HG03175 (cell line): ENCODE results near the gene SSH2.
A peak's percentile ranks its signal among the peaks of the same experiment; 100 is the strongest.
"Not testable (repeated sequence)": the region's sequence is repeated elsewhere in the genome, so short reads cannot be mapped to it uniquely, and the experiment has no call there.

Experiments used
- ATAC-seq: cut with Tn5 transposase; IDR thresholded peaks from one replicate; pipeline ENCODE4 v1.9.1; 2021; ENCODE audit warnings: mild to moderate bottlenecking, moderate library complexity; ENCODE audit not compliant: unreplicated experiment

Gene SSH2

GRCh38 chr17:29789196-29790170, 140.5 kb downstream of the SSH2 start:
- no peak for ATAC-seq

- no peak for ATAC-seq
Observed at GRCh38 chr17:29787995-29788394, 142.0 kb downstream of the SSH2 start.

- no peak for ATAC-seq
Observed at GRCh38 chr17:29782917-29783316, 147.1 kb downstream of the SSH2 start.

GRCh38 chr17:29779812-29780190, 150.2 kb downstream of the SSH2 start:
- not testable (repeated sequence) for ATAC-seq

- peak; percentile 58 for ATAC-seq
Observed at GRCh38 chr17:29778956-29779811, 150.8 kb downstream of the SSH2 start.

GRCh38 chr17:29777663-29778062, 152.4 kb downstream of the SSH2 start:
- no peak for ATAC-seq

- no peak for ATAC-seq
Observed at GRCh38 chr17:29776026-29776425, 154.0 kb downstream of the SSH2 start.

- ATAC-seq, result no peak
Observed at GRCh38 chr17:29772981-29773380, 157.0 kb downstream of the SSH2 start.

- ATAC-seq, result no peak
Observed at GRCh38 chr17:29771546-29771945, 158.5 kb downstream of the SSH2 start.

- no peak for ATAC-seq
Observed at GRCh38 chr17:29769225-29769624, 160.8 kb downstream of the SSH2 start.

GRCh38 chr17:29766796-29767327, 163.2 kb downstream of the SSH2 start:
- ATAC-seq, result no peak

- ATAC-seq, result no peak
Observed at GRCh38 chr17:29764748-29765147, 165.3 kb downstream of the SSH2 start.

- ATAC-seq, result no peak
Observed at GRCh38 chr17:29764217-29764616, 165.8 kb downstream of the SSH2 start.

- ATAC-seq, result no peak
Observed at GRCh38 chr17:29763273-29763672, 166.8 kb downstream of the SSH2 start.

- ATAC-seq, result peak; percentile 86
Observed at GRCh38 chr17:29761040-29761761, 168.8 kb downstream of the SSH2 start.

- ATAC-seq, result peak; percentile 46
Observed at GRCh38 chr17:29760279-29761039, 169.6 kb downstream of the SSH2 start.

- no peak for ATAC-seq
Observed at GRCh38 chr17:29758255-29758654, 171.8 kb downstream of the SSH2 start.

- no peak for ATAC-seq
Observed at GRCh38 chr17:29757788-29758187, 172.2 kb downstream of the SSH2 start.

- peak; percentile 57 for ATAC-seq
Observed at GRCh38 chr17:29753845-29754439, 176.1 kb downstream of the SSH2 start.
